GM21360 (cell line): ENCODE measurements around the gene SLC45A2.
"Not testable (repeated sequence)": the region's sequence is repeated elsewhere in the genome, so short reads cannot be mapped to it uniquely, and the experiment has no call there.

ENCODE experiments used
- ATAC-seq: cut with Tn5 transposase; IDR thresholded peaks from one replicate; pipeline ENCODE4 v1.9.1; 2021; ENCODE audit warnings: mild to moderate bottlenecking, moderate library complexity; ENCODE audit not compliant: unreplicated experiment

Gene SLC45A2

DNA sequence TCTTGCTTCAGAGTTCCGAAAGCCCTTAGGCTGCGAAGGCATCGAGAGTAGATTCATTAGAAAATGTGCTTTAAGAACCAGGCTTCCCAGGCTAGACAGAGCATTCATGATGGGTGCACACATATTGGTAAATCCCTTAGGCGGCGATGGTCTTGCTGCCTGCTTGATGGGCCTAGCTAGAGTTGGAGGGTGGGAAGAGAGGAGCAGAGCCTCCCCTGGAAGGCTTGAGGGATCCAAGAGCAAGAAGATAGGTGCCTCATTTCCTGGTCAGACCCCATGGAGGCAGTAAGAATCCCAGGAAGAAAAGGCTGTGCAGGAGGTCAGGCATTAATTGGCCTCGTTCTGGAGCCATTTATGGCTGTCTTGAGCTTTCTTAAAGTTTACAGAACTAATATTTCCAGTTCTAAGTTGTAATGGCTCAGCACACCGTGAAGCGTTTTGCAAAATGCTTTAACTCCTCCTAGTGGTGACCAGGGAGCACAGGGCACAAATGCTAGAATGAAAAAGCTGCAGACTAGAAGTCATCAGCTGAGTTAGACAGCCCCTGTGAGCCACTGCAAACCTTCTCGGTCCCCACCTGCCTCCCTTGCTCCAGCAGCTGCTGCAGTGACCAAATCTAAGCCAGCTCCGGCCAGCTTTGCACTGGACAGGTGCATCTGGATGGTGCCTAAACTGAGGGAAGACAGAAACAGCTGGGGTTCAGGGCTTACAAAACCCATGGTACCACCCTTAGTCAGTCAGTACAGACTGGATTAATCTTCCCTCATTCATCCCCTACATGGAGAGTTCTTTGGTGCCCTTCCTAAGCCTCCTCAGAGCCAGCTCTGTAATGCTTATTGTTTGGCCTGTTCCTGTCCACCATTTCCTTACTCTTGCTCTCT, 14.7 kb downstream of the SLC45A2 start:
- ATAC-seq = peak; percentile 67

DNA sequence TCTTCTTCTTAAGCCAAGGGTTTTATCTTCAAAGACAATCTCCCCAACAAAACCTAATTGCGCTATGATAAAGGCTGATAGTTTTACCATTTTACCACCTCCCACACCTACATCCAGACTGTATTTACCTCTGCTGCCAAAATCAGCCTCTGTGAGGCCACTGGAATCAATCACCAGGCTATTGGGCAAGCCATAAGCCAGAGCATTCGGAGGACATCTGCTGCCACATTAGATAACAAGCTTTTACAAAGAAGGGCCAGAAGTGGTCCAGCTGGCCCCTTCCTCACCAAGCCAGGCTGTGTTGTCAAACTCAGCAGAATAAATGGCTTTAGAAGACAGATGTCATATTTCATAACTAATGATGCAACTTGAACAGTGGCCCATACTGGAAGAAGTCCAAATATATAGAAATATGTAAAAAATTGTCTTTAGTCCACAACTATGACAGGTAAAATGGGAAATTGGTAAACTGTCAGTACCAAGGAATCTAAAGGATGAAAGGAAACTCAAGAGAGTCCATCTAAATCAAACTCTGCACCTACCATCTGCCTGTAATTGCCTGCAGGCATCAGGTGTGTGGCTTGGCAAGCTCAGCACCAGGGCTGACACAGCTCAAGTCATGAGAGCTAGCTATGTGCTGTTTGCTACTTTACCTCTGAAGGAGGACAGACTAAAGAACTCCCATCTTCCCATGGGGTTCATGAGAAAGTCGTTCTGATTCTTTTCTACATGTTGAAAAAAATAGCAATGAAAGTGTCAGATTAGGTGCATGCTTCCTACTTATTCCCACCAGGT, 16.1 kb downstream of the SLC45A2 start:
- ATAC-seq = no peak

DNA sequence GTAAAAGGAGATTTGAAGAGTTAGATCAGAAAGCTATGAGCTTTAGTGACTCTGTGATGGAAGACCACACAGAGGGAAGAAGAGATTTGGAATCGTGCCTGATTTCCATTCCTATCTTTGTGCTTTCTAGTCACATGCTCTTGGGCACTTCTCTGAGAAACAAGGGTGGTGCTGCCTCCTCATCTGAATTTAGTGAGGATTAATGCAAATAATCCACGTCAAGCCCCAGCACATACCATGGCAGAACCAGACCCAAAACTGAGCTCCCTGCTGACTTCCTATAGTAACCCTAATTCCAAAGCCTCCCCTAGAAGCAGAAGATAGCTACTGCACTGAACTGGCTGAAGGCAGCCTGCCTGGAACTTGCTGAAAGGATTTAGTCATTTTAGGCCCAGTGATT, 17.7 kb downstream of the SLC45A2 start:
- no peak for ATAC-seq

DNA sequence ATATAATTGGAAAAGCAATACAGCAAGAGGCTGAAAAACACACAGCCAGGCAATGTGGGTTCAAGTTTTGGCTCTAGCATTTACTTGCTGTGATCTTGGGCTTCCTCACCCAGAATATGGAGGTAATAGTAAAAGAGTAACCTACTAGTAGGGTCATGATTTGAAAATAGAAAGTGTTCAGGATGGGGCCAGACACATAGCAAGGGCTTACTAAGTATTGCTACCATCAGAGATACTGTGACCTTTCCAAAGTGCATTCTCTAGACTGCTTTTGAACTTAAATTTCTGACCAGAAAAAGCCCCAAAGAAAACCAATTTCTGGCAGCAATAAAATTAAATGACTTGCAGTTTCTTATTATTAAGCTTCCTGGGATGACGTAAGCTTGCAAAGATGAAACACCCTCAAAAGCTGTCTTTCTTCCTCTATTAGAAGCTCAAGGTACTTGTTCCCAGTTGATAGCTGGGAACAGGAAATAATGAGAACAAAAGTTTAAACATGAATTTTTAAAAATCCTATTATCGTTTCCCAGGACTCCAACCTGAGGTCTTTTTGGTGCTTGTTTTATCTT, 20.3 kb downstream of the SLC45A2 start:
- ATAC-seq = peak; percentile 70

DNA sequence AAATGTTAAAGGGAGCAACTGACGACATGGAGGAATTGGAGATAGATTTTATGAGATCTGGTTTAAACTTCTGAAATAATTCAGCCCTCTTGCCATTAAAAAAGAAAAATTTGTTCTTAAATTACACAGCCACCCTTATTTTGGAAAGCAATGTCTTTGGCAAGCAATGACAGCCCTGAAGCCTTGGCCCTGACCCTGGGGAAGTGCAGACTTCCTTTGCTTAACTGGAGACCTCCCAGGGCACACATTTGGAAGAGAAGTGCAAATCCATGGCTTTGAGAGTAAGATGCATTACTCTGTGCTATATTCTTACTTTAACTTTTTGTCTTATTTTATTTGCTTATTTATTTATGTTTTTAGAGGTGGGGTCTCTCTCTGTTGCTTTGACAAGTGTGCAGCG, 26.3 kb downstream of the SLC45A2 start:
- ATAC-seq = no peak

DNA sequence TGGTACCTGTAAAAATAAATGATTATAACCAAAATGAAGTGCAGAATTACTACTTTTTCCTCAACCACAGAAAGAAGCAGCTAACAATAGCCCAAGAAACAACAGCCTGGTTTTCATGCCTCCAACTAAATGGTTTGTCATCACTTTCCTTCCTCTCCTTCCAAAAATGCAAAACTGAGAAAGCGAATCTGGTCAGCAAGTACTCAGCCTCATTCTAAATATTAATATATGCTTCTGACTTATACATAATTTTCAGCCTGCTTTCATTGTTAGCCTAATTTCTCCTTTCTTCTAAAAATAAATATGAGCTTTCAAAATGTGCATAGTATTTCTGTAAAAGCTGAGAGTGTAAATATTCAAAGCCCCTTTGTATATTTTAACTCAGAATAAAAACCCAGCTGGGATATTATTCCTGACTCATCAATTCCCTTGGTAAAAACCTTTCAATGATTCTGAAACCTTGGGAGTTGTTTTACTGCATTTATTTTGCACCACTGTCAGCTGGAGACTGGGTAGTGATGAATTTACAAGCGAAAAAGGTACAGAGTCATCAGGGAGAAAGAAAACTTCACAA, 26.8 kb downstream of the SLC45A2 start:
- no peak for ATAC-seq

DNA sequence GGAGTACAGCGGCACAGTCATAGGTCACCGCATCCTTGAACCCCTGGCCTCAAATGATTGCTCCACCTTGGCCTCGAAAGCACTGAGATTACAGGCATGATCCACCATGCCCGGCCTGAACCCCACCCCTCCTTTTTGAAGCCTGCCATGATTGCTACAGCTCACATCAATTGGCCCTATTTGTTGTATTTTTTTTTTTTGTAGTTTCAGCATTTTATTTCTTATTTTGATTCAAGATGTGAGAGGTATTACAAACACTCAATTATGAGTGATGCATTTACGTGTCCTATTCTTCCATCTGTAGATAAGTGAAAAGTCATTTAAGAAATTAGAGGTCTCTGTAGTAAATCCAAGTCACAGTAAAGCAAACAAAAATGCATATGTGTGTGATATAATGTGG, 32.3 kb downstream of the SLC45A2 start:
- not testable (repeated sequence) for ATAC-seq

DNA sequence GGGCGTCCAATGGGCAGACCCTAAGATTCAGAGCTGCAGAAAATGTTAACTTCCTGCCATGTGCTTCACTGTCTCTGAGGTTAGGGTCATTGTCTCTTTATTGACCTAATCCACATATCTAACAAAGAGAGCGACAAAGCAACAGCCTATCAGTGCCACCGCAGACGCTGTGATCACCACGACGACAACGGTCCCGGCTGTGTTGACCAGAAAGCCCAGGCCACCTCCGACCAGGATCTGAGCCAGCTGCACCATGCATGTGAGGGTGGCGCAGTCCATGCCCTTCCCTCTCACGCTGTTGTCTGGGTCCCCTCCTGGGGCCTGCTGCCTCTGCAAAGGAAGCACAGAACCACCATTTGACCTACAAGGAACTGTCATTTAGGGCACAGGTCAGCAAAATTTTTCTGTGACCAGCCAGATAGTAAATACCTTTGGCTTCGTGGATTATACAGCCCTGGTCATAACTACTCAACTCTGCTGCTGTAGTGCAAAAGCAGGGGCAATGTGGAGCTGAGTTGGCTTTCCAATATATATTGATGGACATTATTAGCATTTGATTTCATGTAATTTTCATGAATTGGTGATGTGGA, 39.9 kb downstream of the SLC45A2 start:
- ATAC-seq = no peak

DNA sequence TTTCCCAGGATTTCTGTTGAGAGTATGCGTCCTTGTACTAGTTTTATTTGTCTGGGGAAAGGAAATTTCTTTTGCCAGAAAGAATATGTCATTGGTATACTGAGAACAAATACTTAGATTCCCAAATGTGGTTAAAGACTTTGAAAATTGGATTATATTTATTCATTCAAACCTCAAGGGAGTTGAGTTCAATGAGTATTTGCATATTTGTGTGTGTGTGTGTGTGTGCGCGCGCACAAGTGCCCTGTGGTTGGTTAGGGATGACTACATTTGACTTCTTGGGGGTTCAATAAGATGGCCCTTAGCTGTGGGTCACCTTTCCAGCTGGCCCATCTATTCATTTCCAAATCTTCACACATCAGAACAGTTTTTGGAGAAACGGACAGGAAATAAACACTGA, 43.4 kb downstream of the SLC45A2 start:
- ATAC-seq = no peak

DNA sequence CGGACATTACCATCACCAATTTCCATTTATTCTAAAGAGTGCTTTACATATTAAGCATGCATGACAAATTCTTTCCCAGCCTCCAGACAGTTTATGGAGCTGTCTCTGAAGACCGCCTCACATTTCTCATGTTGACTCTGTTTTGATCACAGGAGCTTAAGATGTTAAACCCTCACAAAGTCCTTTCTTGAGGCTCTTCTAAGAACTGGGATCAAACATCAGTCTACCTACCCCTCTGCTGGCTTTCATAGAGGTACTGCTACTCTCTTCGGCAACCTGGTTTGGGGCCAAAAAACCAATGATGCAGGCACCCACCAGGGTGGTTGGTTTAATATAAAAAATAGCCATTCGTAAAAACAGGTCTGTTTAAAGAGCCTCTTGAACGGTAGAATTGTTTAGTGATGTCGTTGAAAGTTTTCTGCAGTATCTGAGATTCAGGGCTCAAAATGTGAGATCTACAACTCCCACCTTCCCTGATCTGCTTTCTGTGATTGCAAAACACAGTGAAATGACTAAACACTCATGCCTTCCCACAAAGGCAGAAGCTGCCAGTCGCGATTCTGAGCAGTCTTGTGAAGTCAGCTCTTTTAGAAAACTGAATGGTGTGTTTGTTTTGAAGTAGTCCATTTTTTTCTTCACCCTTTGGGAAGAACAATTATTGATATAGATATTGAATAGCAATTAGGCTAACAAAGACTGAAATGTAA, 44.8 kb downstream of the SLC45A2 start:
- ATAC-seq = no peak

DNA sequence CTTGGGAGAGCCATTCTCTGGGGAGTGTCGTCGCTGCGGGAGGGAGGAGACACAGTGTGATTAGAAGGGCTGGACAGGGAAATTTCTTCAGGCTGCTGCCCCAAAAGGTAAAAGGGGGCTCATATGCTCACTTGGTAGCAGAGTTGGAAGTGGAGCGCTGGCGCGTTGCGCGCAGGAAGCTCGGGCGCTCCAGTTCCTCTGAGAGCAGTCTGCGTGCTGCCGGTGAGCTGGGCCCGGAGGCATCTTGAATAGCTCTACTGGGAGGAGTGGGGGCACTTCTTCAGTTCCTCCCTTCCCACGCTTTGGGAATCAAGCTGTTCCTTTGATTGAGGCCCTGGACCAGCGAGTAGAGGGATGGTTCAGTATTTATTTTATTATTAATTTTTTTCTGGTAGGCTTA, 45.6 kb downstream of the SLC45A2 start:
- ATAC-seq = no peak

DNA sequence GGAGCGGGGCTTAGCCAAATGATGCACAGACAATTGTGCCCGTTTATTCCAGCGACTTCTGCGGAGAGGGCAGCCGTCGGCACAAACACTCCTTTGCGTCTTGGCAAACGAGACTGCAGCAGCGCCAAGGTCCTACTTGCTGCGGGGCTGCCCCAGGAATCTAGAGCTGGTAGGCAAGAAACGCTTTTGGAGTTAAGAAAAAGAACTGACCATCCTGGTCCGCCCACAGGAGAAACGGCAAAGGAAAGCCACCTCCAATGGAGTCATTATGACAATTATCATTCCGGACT, 46.0 kb downstream of the SLC45A2 start:
- no peak for ATAC-seq

DNA sequence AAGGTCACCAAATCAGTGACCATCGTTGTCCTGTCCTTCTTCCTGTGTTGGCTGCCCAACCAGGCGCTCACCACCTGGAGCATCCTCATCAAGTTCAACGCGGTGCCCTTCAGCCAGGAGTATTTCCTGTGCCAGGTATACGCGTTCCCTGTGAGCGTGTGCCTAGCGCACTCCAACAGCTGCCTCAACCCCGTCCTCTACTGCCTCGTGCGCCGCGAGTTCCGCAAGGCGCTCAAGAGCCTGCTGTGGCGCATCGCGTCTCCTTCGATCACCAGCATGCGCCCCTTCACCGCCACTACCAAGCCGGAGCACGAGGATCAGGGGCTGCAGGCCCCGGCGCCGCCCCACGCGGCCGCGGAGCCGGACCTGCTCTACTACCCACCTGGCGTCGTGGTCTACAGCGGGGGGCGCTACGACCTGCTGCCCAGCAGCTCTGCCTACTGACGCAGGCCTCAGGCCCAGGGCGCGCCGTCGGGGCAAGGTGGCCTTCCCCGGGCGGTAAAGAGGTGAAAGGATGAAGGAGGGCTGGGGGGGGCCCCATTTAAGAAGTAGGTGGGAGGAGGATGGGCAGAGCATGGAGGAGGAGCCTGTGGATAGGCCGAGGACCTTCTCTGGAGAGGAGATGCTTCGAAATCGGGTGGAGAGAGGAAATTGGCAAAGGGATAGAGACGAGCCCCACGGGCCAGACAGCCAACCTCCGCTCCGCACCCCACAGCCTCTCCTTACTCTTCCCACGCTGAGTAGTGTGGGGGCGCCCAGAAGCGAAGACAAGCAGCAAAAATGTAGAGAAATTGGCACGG, 46.6 kb downstream of the SLC45A2 start:
- ATAC-seq = no peak

DNA sequence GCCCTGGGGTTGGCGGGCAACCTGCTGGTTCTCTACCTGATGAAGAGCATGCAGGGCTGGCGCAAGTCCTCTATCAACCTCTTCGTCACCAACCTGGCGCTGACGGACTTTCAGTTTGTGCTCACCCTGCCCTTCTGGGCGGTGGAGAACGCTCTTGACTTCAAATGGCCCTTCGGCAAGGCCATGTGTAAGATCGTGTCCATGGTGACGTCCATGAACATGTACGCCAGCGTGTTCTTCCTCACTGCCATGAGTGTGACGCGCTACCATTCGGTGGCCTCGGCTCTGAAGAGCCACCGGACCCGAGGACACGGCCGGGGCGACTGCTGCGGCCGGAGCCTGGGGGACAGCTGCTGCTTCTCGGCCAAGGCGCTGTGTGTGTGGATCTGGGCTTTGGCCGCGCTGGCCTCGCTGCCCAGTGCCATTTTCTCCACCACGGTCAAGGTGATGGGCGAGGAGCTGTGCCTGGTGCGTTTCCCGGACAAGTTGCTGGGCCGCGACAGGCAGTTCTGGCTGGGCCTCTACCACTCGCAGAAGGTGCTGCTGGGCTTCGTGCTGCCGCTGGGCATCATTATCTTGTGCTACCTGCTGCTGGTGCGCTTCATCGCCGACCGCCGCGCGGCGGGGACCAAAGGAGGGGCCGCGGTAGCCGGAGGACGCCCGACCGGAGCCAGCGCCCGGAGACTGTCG, 47.3 kb downstream of the SLC45A2 start:
- ATAC-seq = no peak

DNA sequence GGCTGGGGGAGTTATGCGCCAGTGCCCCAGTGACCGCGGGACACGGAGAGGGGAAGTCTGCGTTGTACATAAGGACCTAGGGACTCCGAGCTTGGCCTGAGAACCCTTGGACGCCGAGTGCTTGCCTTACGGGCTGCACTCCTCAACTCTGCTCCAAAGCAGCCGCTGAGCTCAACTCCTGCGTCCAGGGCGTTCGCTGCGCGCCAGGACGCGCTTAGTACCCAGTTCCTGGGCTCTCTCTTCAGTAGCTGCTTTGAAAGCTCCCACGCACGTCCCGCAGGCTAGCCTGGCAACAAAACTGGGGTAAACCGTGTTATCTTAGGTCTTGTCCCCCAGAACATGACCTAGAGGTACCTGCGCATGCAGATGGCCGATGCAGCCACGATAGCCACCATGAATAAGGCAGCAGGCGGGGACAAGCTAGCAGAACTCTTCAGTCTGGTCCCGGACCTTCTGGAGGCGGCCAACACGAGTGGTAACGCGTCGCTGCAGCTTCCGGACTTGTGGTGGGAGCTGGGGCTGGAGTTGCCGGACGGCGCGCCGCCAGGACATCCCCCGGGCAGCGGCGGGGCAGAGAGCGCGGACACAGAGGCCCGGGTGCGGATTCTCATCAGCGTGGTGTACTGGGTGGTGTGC, 48.0 kb downstream of the SLC45A2 start, which contains the start of gene RXFP3:
Gene RXFP3 (plus strand): TSS at position 6 of the 636 bp plus-strand sequence. CDS start 355 bp downstream, at position 361.
- ATAC-seq = no peak

DNA sequence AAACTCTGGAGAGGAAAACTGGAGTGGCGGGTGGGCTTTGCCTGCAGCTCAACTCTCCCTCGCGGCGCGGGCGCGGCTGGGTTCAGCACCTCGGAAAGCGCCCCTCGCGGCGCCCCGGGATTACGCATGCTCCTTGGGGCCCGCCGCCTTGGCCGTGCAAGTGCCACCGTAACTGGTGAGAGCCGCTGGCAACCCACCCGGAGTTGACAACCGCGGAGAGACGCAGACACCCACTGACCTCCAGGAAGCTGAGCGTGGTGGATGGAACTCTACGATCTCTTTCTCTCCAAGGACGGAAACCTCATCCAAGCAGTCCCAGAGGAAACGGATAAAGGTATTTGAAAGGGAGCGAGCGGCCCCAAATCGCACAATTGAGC, 48.5 kb downstream of the SLC45A2 start:
- ATAC-seq = no peak

DNA sequence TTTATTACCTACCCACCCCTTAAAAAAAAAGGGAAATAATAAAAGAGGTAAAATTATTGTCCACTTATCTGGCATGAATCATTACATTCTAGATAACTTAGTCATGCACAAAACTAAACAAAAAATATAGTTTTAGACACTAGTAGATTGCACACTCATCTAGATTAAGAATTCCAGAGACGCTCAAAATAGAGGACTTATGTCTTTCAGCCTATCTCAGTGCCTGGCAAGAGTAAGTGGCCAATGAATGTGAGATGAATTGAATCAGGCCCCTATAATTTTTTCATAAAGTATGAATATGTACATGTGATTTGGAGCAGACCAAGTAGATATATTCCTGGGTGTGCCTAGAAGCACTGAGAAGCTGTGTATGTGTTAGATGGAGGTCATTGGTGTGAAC, 50.3 kb downstream of the SLC45A2 start:
- peak; percentile 25 for ATAC-seq

DNA sequence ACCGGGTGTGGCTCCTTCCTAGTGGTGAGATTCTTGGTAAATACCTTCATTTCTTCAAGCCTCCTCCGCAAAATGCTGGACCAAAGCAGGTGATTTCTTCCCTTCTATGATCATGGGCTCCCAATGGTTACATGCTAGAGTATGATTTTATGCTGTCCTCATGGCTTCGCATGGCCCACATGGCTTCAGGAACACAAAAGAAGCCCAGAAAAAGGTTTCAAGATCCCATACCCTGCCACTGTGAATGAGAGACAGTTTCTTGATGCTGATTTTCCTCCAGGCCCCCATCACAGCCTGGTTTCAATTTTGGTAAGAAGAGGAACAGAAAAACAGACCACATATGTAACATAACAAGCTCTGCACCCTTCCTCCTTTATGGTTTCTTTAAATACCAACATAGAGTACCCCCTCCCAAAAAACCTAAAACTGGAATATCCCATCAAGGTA, 50.7 kb downstream of the SLC45A2 start:
- peak; percentile 84 for ATAC-seq

DNA sequence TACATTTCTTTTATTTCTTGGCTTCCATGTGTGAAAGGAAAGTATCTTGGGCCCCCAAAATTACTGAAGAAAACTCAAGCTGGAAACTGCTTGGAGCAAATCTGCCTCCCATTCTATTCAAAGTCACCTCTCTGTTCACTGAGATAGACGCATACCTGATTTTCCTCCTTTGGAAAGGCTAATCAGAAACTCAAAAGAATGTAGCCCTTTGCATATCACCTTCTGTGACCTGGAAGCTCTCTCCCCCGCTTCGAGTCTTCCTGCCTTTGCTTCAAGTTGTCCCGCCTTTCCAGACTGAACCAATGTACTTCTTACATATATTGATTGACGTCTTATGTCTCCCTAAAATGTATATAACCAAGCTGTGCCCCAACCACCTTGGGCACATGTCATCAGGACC, 53.4 kb downstream of the SLC45A2 start:
- no peak for ATAC-seq
